ENCODE results near the gene RUBCNL.
"Not testable (repeated sequence)": the region's sequence is repeated elsewhere in the genome, so short reads cannot be mapped to it uniquely, and the experiment has no call there.

The RUBCNL gene

GRCh38 chr13:46373623-46374022 lies 13.4 kb downstream of the RUBCNL start:
- no peak for DNase-seq (ENCODE audit: low spot score)

DNA sequence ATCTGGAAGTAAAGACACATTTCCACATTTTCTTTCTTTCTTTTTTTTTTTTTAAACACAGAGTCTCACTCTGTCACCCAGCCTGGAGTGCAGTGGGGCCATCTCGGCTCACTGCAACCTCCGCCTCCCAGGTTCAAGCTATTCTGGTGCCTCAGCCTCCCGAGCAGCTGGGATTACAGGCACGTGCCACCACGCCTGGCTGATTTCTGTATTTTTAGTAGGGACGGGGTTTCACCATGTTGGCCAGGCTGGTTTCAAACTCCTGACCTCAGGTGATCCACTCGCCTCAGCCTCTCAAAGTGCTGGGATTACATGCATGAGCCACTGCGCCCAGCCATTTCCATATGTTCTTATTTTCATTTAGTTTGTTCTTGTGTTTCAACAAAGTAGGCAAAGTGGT lies 14.1 kb downstream of the RUBCNL start:
- not testable (repeated sequence) for DNase-seq (ENCODE audit: low spot score)

DNA sequence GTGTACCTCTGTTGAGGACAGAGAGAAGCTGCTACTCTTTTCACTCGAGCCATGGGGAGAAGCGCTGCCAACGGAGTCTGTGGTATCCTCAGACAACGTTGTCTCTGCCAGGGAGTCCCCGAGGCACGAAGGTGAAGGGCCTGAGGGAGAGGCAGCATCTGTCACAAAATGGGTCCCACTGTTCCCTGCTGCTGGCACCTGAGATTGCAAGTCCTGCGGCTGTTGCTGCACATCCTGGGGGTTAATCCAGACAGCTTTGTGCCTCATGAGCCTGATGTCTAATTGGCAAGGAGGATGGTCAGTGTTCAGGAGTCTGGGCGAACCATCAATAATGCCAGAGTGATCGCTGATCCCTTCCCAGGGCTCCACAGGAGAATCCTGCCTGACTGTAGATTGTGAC lies 15.0 kb downstream of the RUBCNL start:
- DNase-seq (ENCODE audit: low spot score): no peak

- DNase-seq (ENCODE audit: low spot score): no peak
Observed at GRCh38 chr13:46369506-46370277, 17.4 kb downstream of the RUBCNL start.

DNA sequence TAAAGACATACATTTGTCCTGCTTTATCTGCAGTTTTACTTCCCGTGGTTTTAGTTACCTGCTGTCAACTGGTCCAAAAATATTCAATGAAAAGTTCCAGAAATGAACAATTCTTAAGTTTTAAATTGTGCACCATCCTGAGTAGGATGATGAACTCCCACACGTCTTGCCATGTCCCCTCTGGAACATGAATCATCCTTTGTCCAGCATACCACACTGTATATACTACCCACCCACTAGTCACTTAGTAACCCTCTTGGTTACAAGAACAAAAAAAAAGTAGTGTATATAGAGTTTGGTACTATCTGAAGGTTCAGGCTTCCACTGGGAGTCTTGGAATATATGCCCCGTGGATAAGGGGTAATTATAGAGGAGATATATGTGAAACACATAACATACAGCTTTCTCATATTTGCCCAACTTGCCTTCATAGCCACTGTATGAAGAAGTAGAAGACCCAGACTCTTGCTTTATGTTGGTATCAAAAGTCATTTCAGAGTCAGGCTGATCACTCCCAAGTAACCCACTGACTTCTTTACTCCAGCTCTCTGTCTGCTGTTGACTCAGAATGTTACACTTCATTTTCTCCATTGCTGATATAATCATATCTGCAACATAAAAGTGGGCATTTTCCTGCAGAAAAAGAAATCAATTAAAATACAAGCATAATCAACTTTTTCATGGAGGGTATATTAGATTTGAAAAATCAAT lies 19.3 kb downstream of the RUBCNL start:
- DNase-seq (ENCODE audit: low spot score): no peak

GRCh38 chr13:46361276-46361934 lies 25.6 kb downstream of the RUBCNL start:
- no peak for DNase-seq (ENCODE audit: low spot score)

GRCh38 chr13:46360604-46361003 lies 26.4 kb downstream of the RUBCNL start:
- no peak for DNase-seq (ENCODE audit: low spot score)

- DNase-seq (ENCODE audit: low spot score): no peak
Observed at GRCh38 chr13:46359714-46360113, 27.3 kb downstream of the RUBCNL start.

GRCh38 chr13:46355901-46356590 lies 31.0 kb downstream of the RUBCNL start:
- DNase-seq (ENCODE audit: low spot score): no peak

- no peak for DNase-seq (ENCODE audit: low spot score)
Observed at GRCh38 chr13:46355088-46355468, 32.0 kb downstream of the RUBCNL start.

- DNase-seq (ENCODE audit: low spot score): peak; percentile 92
Observed at GRCh38 chr13:46354156-46355087, 32.6 kb downstream of the RUBCNL start.

- DNase-seq (ENCODE audit: low spot score): no peak
Observed at GRCh38 chr13:46352805-46353204, 34.2 kb downstream of the RUBCNL start.

GRCh38 chr13:46350003-46350402 lies 37.0 kb downstream of the RUBCNL start:
- DNase-seq (ENCODE audit: low spot score): no peak

GRCh38 chr13:46348961-46349360 lies 38.1 kb downstream of the RUBCNL start:
- DNase-seq (ENCODE audit: low spot score): no peak

DNA sequence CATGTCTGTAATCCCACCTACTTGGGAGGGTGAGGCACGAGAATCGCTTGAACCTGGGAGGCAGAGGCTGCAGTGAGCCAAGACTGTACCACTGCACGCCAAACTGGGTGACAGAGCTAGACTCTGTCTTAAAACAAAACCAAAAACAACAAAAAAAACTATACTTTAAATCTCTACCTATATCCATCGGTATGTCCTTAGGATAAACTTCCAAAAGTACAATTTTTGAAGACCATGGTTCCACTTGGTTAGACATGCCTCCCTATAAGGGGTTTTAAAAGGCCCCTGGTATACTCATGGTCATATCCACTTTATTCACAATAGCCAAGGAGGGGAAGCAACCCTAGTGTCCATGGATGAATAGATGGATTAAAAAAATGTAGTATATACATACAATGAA lies 39.8 kb downstream of the RUBCNL start:
- no peak for DNase-seq (ENCODE audit: low spot score)

DNA sequence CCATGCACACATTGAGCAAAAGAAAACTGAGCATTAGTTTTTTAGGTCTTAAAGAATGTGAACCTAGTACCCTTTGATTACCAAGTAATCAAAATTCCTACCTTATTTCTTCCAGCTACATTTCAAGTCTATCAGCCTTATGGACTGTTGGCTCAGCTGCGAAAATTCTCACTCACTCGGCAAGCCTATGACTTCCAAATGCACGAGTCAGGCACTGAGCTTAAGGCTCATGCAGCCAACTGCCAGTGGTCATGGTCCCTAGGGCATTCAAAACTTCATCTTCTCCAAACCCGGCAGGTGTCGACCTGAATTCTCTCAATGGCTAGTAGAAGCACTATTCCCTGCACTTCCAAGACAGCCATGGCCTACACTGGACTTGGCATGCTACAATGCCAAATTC lies 41.2 kb downstream of the RUBCNL start:
- no peak for DNase-seq (ENCODE audit: low spot score)

DNA sequence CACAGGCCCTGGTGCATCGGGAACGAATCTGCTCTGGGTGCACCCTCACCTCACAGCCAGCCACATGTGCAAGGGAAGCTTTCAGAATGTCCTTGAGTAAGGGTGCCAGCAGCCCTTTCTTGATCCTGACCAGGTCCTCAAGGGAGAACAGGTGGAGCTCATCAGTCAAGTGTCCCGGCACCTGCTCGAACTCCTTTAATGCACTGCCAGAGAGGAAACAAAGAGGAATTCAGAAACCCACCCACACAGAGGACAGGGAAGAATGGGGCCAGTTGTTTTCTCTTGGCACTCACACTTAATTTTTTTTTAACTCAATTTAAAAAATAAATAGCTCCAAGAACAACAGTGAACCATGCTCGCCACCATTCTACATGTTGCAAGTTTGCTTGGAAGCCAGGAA lies 41.7 kb downstream of the RUBCNL start:
- DNase-seq (ENCODE audit: low spot score): no peak

- DNase-seq (ENCODE audit: low spot score): no peak
Observed at GRCh38 chr13:46343279-46343994, 43.6 kb downstream of the RUBCNL start.

GRCh38 chr13:46342538-46342937 lies 44.5 kb downstream of the RUBCNL start:
- no peak for DNase-seq (ENCODE audit: low spot score)

GRCh38 chr13:46341112-46341711 lies 45.8 kb downstream of the RUBCNL start:
- DNase-seq (ENCODE audit: low spot score): peak; percentile 91

All from kidney capillary endothelial cell (primary cell).